GM23248 (cell line): ENCODE data around the gene CLEC4M.

Experiments used
- EZH2 ChIP-seq: fragments of 200-600 bp; sonication (generic); IDR thresholded peaks from 2 replicates; pipeline ENCODE4 v1.6.1; 2018; ENCODE audit warnings: antibody characterized with exemption, mild to moderate bottlenecking; ENCODE audit not compliant: insufficient read depth, poor library complexity, severe bottlenecking
- EZH2phosphoT487 ChIP-seq: fragments of 200-600 bp; sonication (generic); IDR thresholded peaks from 2 replicates; pipeline ENCODE4 v1.6.1; 2018; ENCODE audit warnings: antibody characterized with exemption, moderate library complexity, mild to moderate bottlenecking, low read depth; ENCODE audit not compliant: insufficient read depth

- no peak for TF ChIP-seq EZH2
- no peak for TF ChIP-seq EZH2phosphoT487
Observed at GRCh38 chr19:7818806-7819205, 55.8 kb downstream of the CLEC4M start.
